Measurements from ENCODE around the gene SERBP1. TPM values are rescaled to one million over a fixed set of nuclear protein-coding genes. Genes with fewer than 3 reads are reported as not detected.

The SERBP1 gene
- total RNA-seq, 1 donor from 2014 or later, result 619 TPM

GRCh38 chr1:67383999-67384638, 46.1 kb downstream of the SERBP1 start:
- DNase-seq, result no peak
- Mint-ChIP-seq H3K27me3 (no peaks in the 10 kb centered on the region), H3K27ac (no peak overlapping the region), H3K36me3 (ENCODE audit: low read depth) (peaks cover 79% of the 10 kb centered on the region), H3K9me3 (peaks cover 33% of the 10 kb centered on the region), H3K4me1 (no peaks in the 10 kb centered on the region), H3K4me3 (no peak overlapping the region)
- intact Hi-C loops (cut with micrococcal nuclease), result no loop called here

GRCh38 chr1:67382292-67382691, 47.9 kb downstream of the SERBP1 start:
- intact Hi-C loops (cut with micrococcal nuclease), result no loop called here
- Mint-ChIP-seq H3K4me1 (peaks cover 3% of the 10 kb centered on the region), H3K27ac (no peak overlapping the region), H3K27me3 (no peaks in the 10 kb centered on the region), H3K4me3 (no peak overlapping the region), H3K9me3 (peaks cover 38% of the 10 kb centered on the region), H3K36me3 (ENCODE audit: low read depth) (peaks cover 91% of the 10 kb centered on the region)
- DNase-seq, result no peak

- Mint-ChIP-seq H3K4me3 (no peak overlapping the region), H3K4me1 (peaks cover 10% of the 10 kb centered on the region), H3K27ac (no peak overlapping the region), H3K9me3 (peaks cover 40% of the 10 kb centered on the region), H3K27me3 (no peaks in the 10 kb centered on the region), H3K36me3 (ENCODE audit: low read depth) (peaks cover 93% of the 10 kb centered on the region)
- no peak for DNase-seq
- intact Hi-C loops (cut with micrococcal nuclease), result no loop called here
These were observed 49.0 kb downstream of the SERBP1 start for GRCh38 chr1:67381154-67381553.

- Mint-ChIP-seq H3K9me3 (peaks cover 18% of the 10 kb centered on the region), H3K4me3 (no peak overlapping the region), H3K36me3 (ENCODE audit: low read depth) (peaks cover 87% of the 10 kb centered on the region), H3K4me1 (peaks cover 10% of the 10 kb centered on the region), H3K27ac (peak overlapping the region; percentile 65), H3K27me3 (no peaks in the 10 kb centered on the region)
- intact Hi-C loops (cut with micrococcal nuclease), result no loop called here
- DNase-seq, result no peak
These were observed 52.9 kb downstream of the SERBP1 start for GRCh38 chr1:67377253-67377652.

GRCh38 chr1:67376381-67376780, 53.8 kb downstream of the SERBP1 start:
- H3K9me3 Mint-ChIP-seq, result peaks cover 15% of the 10 kb centered on the region
- intact Hi-C loops (cut with micrococcal nuclease), result no loop called here

GRCh38 chr1:67372898-67373297, 57.3 kb downstream of the SERBP1 start:
- intact Hi-C loops (cut with micrococcal nuclease), result no loop called here
- Mint-ChIP-seq H3K9me3 (peaks cover 7% of the 10 kb centered on the region), H3K27me3 (no peaks in the 10 kb centered on the region), H3K27ac (peak overlapping the region; percentile 34), H3K36me3 (ENCODE audit: low read depth) (peaks cover 84% of the 10 kb centered on the region), H3K4me1 (peaks cover 13% of the 10 kb centered on the region), H3K4me3 (no peak overlapping the region)
- DNase-seq, result no peak

More at GRCh38 chr1:67376381-67376780, 53.8 kb downstream of the SERBP1 start:
- Mint-ChIP-seq H3K27me3 (no peaks in the 10 kb centered on the region), H3K4me3 (no peak overlapping the region), H3K36me3 (ENCODE audit: low read depth) (peaks cover 87% of the 10 kb centered on the region), H3K4me1 (peaks cover 10% of the 10 kb centered on the region), H3K27ac (no peak overlapping the region)
- DNase-seq, result no peak

GRCh38 chr1:67372136-67372535, 58.1 kb downstream of the SERBP1 start:
- intact Hi-C loops (cut with micrococcal nuclease), result no loop called here
- peak overlapping the region; percentile 14 for H3K27ac Mint-ChIP-seq
- no peak for DNase-seq
- no peak overlapping the region for H3K4me3 Mint-ChIP-seq
- H3K9me3 Mint-ChIP-seq, result peaks cover 3% of the 10 kb centered on the region
- peaks cover 82% of the 10 kb centered on the region for H3K36me3 Mint-ChIP-seq (ENCODE audit: low read depth)
- peaks cover 12% of the 10 kb centered on the region for H3K4me1 Mint-ChIP-seq
- no peaks in the 10 kb centered on the region for H3K27me3 Mint-ChIP-seq

- no peaks in the 10 kb centered on the region for H3K9me3 Mint-ChIP-seq
- H3K4me1 Mint-ChIP-seq, result peaks cover 9% of the 10 kb centered on the region
- H3K27ac Mint-ChIP-seq, result peak overlapping the region; percentile 14
- no peak for DNase-seq
- no peak overlapping the region for H3K4me3 Mint-ChIP-seq
- no peaks in the 10 kb centered on the region for H3K27me3 Mint-ChIP-seq
- intact Hi-C loops (cut with micrococcal nuclease), result no loop called here
- peaks cover 82% of the 10 kb centered on the region for H3K36me3 Mint-ChIP-seq (ENCODE audit: low read depth)
These were observed 58.5 kb downstream of the SERBP1 start for GRCh38 chr1:67371681-67372080.

- DNase-seq, result no peak
- Mint-ChIP-seq H3K27ac (no peak overlapping the region), H3K9me3 (no peaks in the 10 kb centered on the region), H3K4me1 (peaks cover 4% of the 10 kb centered on the region), H3K4me3 (no peak overlapping the region), H3K36me3 (ENCODE audit: low read depth) (peaks cover 78% of the 10 kb centered on the region), H3K27me3 (no peaks in the 10 kb centered on the region)
- intact Hi-C loops (cut with micrococcal nuclease), result no loop called here
These were observed 59.2 kb downstream of the SERBP1 start for GRCh38 chr1:67371043-67371442.

- Mint-ChIP-seq H3K27me3 (no peaks in the 10 kb centered on the region), H3K4me1 (peaks cover 12% of the 10 kb centered on the region), H3K4me3 (no peak overlapping the region), H3K27ac (no peak overlapping the region), H3K9me3 (no peaks in the 10 kb centered on the region), H3K36me3 (ENCODE audit: low read depth) (peaks cover 79% of the 10 kb centered on the region)
- intact Hi-C loops (cut with micrococcal nuclease), result no loop called here
- no peak for DNase-seq
These were observed 62.1 kb downstream of the SERBP1 start for GRCh38 chr1:67368046-67368514.

- no peaks in the 10 kb centered on the region for H3K9me3 Mint-ChIP-seq
- H3K27ac Mint-ChIP-seq, result peak overlapping the region; percentile 75
- intact Hi-C loops (cut with micrococcal nuclease), result no loop called here
- H3K4me1 Mint-ChIP-seq, result peaks cover 14% of the 10 kb centered on the region
- no peak for DNase-seq
- no peak overlapping the region for H3K4me3 Mint-ChIP-seq
- H3K27me3 Mint-ChIP-seq, result no peaks in the 10 kb centered on the region
- peaks cover 77% of the 10 kb centered on the region for H3K36me3 Mint-ChIP-seq (ENCODE audit: low read depth)
These were observed 62.7 kb downstream of the SERBP1 start for GRCh38 chr1:67367370-67368045.

- peaks cover 34% of the 10 kb centered on the region for H3K4me1 Mint-ChIP-seq
- H3K27ac Mint-ChIP-seq, result peak overlapping the region; percentile 81
- H3K9me3 Mint-ChIP-seq, result no peaks in the 10 kb centered on the region
- intact Hi-C loops (cut with micrococcal nuclease), result no loop called here
- DNase-seq, result no peak
- no peak overlapping the region for H3K4me3 Mint-ChIP-seq
- H3K27me3 Mint-ChIP-seq, result no peaks in the 10 kb centered on the region
- peaks cover 64% of the 10 kb centered on the region for H3K36me3 Mint-ChIP-seq (ENCODE audit: low read depth)
These were observed 68.6 kb downstream of the SERBP1 start for GRCh38 chr1:67361641-67362040.

GRCh38 chr1:67359592-67359991, 70.6 kb downstream of the SERBP1 start:
- peaks cover 66% of the 10 kb centered on the region for H3K36me3 Mint-ChIP-seq (ENCODE audit: low read depth)
- H3K9me3 Mint-ChIP-seq, result no peaks in the 10 kb centered on the region
- peaks cover 38% of the 10 kb centered on the region for H3K4me1 Mint-ChIP-seq
- no peaks in the 10 kb centered on the region for H3K27me3 Mint-ChIP-seq
- H3K4me3 Mint-ChIP-seq, result no peak overlapping the region
- peak overlapping the region; percentile 67 for H3K27ac Mint-ChIP-seq
- intact Hi-C loops (cut with micrococcal nuclease), result no loop called here
- no peak for DNase-seq
